ENCODE results near the gene RARRES2. TPM values are rescaled to one million over a fixed set of nuclear protein-coding genes. Genes with fewer than 3 reads are reported as not detected.

Gene RARRES2
- total and polyA plus RNA-seq, 2 of the 13 experiments (the other 11 are each of a cell fraction or from before 2014, with no cell fraction given), result 134 to 172 TPM

DNA sequence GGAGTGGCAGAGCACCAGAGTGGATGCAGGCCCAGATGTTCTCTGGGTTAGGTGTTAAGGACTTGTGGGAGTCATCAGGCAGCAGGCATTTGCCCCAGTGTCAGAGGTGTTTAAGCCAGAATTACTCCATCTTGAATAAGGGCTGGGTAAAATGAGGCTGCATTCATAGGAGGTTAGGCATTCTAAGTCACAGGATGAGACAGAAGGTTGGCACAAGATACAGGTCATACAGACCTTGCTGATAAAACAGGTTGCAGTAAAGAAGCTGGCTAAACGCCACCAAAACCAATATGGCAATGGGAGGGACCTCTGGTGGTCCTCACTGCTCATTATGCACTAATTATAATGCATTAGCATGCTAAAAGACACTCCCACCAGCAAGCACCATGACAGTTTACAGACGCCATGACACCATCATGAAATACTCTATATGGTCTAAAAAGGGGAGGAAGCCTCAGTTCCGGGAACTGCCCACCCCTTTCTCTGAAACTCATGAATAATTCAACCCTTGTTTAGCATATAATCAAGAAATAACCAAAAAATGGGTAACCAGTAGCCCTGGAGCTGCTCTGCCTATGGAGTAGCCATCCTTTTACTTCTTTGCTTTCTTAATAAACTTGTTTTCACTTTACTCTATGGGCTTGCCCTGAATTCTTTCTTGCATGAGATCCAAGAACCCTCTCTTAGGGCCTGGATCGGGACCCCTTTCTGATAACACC lies 19.2 kb downstream of the RARRES2 start (continued):
- TF ChIP-seq ZNF550 (CRISPR knock-in tag; IDR thresholded peaks at IDR 0.05; ENCODE audit: borderline replicate concordance) (no peak), KLF9 (CRISPR knock-in tag; IDR thresholded peaks at IDR 0.05; ENCODE audit: low read depth) (no peak), ZNF33B (CRISPR knock-in tag; IDR thresholded peaks at IDR 0.05) (no peak), FOXA3 (CRISPR knock-in tag; IDR thresholded peaks at IDR 0.05) (no peak), ATRX (CRISPR knock-in tag; IDR thresholded peaks at IDR 0.05; ENCODE audit: borderline replicate concordance) (no peak), TGIF2 (CRISPR knock-in tag; IDR thresholded peaks at IDR 0.05) (no peak), MLLT10 (CRISPR knock-in tag; IDR thresholded peaks at IDR 0.05) (no peak), ZNF331 (CRISPR knock-in tag; IDR thresholded peaks at IDR 0.05) (no peak), MLXIP (CRISPR knock-in tag; IDR thresholded peaks at IDR 0.05; ENCODE audit: borderline replicate concordance) (no peak), ZNF17 (CRISPR knock-in tag; IDR thresholded peaks at IDR 0.05) (no peak), MAFK (conservative IDR thresholded peaks at IDR 0.05 in 1 of 2, IDR thresholded peaks at IDR 0.05 in 1 of 2; ENCODE audit: low read length in 2 of 2) (no peak), ZNF552 (CRISPR knock-in tag; IDR thresholded peaks at IDR 0.05; ENCODE audit: borderline replicate concordance) (no peak), ZSCAN20 (CRISPR knock-in tag; IDR thresholded peaks at IDR 0.05; ENCODE audit: borderline replicate concordance) (0 out of 2 replicates have a peak, but pooled peaks have one; percentile 6), ZNF776 (CRISPR knock-in tag; IDR thresholded peaks at IDR 0.05) (peak; percentile 6; the same call in 1 of the 2 replicates), YEATS2 (CRISPR knock-in tag; IDR thresholded peaks at IDR 0.05; ENCODE audit: borderline replicate concordance) (0 out of 2 replicates have a peak, but pooled peaks have one; percentile 8), MEIS1 (CRISPR knock-in tag; IDR thresholded peaks at IDR 0.05; ENCODE audit: borderline replicate concordance) (no peak), ZUFSP (CRISPR knock-in tag; IDR thresholded peaks at IDR 0.05; ENCODE audit: borderline replicate concordance) (no peak), ZSCAN21 (CRISPR knock-in tag; IDR thresholded peaks at IDR 0.05; ENCODE audit: borderline replicate concordance) (no peak), SNAI1 (CRISPR knock-in tag; IDR thresholded peaks at IDR 0.05; ENCODE audit: borderline replicate concordance) (no peak), RNF2 (conservative IDR thresholded peaks at IDR 0.05; ENCODE audit: low read depth) (no peak)
- TF ChIP-seq, protein P1, sequence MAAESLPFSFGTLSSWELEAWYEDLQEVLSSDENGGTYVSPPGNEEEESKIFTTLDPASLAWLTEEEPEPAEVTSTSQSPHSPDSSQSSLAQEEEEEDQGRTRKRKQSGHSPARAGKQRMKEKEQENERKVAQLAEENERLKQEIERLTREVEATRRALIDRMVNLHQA (CRISPR knock-in tag; IDR thresholded peaks at IDR 0.05), result no peak

Measured in HepG2 (cell line).